ENCODE data around the gene ACTA2.

The ACTA2 gene

DNA sequence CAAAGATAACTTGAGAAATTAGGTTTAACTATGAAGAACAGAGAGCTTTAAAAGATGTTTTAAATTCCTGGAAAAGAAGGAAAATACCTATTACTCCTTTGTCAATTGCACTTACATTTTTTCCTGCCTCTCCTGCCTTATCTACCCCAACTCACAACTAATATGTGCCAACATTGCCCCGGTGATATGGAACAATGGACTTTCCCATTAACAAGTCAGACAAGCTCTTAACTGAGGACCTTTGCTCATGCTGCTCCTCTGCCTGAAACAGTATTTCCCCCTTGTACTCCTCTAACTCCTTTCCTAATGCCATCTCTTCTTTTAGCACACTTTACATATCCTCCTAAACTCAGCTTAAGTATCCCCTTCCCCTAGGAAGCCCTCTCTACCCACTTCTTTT lies 4.8 kb upstream of the ACTA2 start:
- H3K4me1 ChIP-seq (ENCODE audit: insufficient read depth, low read length, severe bottlenecking): no peaks in the 10 kb centered on the region
- H3K36me3 ChIP-seq (ENCODE audit: insufficient read depth, low read length): no peaks in the 10 kb centered on the region
- H3K4me3 ChIP-seq (ENCODE audit: low read depth, low read length, poor library complexity, severe bottlenecking): no peak overlapping the region
- H4K20me1 ChIP-seq (ENCODE audit: insufficient read depth, low read length): no peaks in the 10 kb centered on the region
- H2AFZ ChIP-seq (ENCODE audit: low read length): no peak overlapping the region
- H3F3A ChIP-seq (ENCODE audit: insufficient read depth, low read length): no peaks in the 10 kb centered on the region
- no peaks in the 10 kb centered on the region for H3K79me2 ChIP-seq (ENCODE audit: insufficient read depth, low read length)
- H3K27ac ChIP-seq (ENCODE audit: low read depth, low read length, poor library complexity, severe bottlenecking): no peak overlapping the region
- H3K4me2 ChIP-seq (ENCODE audit: low read length): no peak overlapping the region
- H3K9me2 ChIP-seq (ENCODE audit: low read depth, low read length): no peaks in the 10 kb centered on the region
- H3K9me3 ChIP-seq (ENCODE audit: low read length): no peaks in the 10 kb centered on the region
- TF ChIP-seq, protein P1, sequence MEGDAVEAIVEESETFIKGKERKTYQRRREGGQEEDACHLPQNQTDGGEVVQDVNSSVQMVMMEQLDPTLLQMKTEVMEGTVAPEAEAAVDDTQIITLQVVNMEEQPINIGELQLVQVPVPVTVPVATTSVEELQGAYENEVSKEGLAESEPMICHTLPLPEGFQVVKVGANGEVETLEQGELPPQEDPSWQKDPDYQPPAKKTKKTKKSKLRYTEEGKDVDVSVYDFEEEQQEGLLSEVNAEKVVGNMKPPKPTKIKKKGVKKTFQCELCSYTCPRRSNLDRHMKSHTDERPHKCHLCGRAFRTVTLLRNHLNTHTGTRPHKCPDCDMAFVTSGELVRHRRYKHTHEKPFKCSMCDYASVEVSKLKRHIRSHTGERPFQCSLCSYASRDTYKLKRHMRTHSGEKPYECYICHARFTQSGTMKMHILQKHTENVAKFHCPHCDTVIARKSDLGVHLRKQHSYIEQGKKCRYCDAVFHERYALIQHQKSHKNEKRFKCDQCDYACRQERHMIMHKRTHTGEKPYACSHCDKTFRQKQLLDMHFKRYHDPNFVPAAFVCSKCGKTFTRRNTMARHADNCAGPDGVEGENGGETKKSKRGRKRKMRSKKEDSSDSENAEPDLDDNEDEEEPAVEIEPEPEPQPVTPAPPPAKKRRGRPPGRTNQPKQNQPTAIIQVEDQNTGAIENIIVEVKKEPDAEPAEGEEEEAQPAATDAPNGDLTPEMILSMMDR (IDR thresholded peaks at IDR 0.05; ENCODE audit: low read length): no peak
- TF ChIP-seq EZH2 (IDR thresholded peaks at IDR 0.05; ENCODE audit: borderline replicate concordance, low read length): no peak
- H3K9ac ChIP-seq (ENCODE audit: low read length): no peak overlapping the region
- H3K27me3 ChIP-seq (ENCODE audit: insufficient read depth, low read length): no peaks in the 10 kb centered on the region

GRCh38 chr10:88954458-88955083 lies 2.0 kb upstream of the ACTA2 start:
- Histone ChIP-seq H3K9me2 (ENCODE audit: low read depth, low read length) (no peaks in the 10 kb centered on the region), H3F3A (ENCODE audit: insufficient read depth, low read length) (no peaks in the 10 kb centered on the region), H2AFZ (ENCODE audit: low read length) (no peak overlapping the region), H3K9me3 (ENCODE audit: low read length) (no peaks in the 10 kb centered on the region), H3K4me2 (ENCODE audit: low read length) (no peak overlapping the region), H3K9ac (ENCODE audit: low read length) (no peak overlapping the region), H3K27me3 (ENCODE audit: insufficient read depth, low read length) (no peaks in the 10 kb centered on the region), H3K36me3 (ENCODE audit: insufficient read depth, low read length) (no peaks in the 10 kb centered on the region), H4K20me1 (ENCODE audit: insufficient read depth, low read length) (no peaks in the 10 kb centered on the region), H3K4me1 (ENCODE audit: insufficient read depth, low read length, severe bottlenecking) (no peaks in the 10 kb centered on the region), H3K27ac (ENCODE audit: low read depth, low read length, poor library complexity, severe bottlenecking) (no peak overlapping the region), H3K4me3 (ENCODE audit: low read depth, low read length, poor library complexity, severe bottlenecking) (no peak overlapping the region), H3K79me2 (ENCODE audit: insufficient read depth, low read length) (no peaks in the 10 kb centered on the region)
- TF ChIP-seq, protein P1 (IDR thresholded peaks at IDR 0.05; ENCODE audit: low read length): no peak
- TF ChIP-seq EZH2 (IDR thresholded peaks at IDR 0.05; ENCODE audit: borderline replicate concordance, low read length): no peak

DNA sequence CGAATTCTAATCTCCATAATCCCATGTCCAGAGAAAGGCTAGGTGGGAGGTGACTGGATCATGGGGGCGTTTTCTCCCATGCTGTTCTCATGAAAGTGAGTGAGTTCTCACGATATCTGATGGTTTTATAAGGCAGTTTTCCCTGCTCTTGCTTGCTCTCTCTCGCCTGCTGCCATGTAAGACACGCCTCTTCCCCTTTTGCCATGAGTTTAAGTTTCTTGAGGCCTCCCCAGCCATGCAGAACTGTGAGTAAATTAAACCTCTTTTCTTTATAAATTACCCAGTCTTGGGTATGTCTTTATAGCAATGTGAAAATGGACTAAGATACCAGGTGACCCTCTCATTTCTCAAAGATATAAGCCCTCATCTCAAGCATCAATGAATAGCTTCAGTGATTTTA lies 1.1 kb upstream of the ACTA2 start:
- H3K9me2 ChIP-seq (ENCODE audit: low read depth, low read length): no peaks in the 10 kb centered on the region
- no peaks in the 10 kb centered on the region for H3K9me3 ChIP-seq (ENCODE audit: low read length)
- no peak overlapping the region for H3K27ac ChIP-seq (ENCODE audit: low read depth, low read length, poor library complexity, severe bottlenecking)
- no peak overlapping the region for H2AFZ ChIP-seq (ENCODE audit: low read length)
- H3F3A ChIP-seq (ENCODE audit: insufficient read depth, low read length): no peaks in the 10 kb centered on the region
- no peak overlapping the region for H3K4me2 ChIP-seq (ENCODE audit: low read length)
- no peak overlapping the region for H3K9ac ChIP-seq (ENCODE audit: low read length)
- no peaks in the 10 kb centered on the region for H3K36me3 ChIP-seq (ENCODE audit: insufficient read depth, low read length)
- H3K4me1 ChIP-seq (ENCODE audit: insufficient read depth, low read length, severe bottlenecking): no peaks in the 10 kb centered on the region
- no peaks in the 10 kb centered on the region for H3K79me2 ChIP-seq (ENCODE audit: insufficient read depth, low read length)
- H4K20me1 ChIP-seq (ENCODE audit: insufficient read depth, low read length): no peaks in the 10 kb centered on the region
- H3K4me3 ChIP-seq (ENCODE audit: low read depth, low read length, poor library complexity, severe bottlenecking): no peak overlapping the region
- TF ChIP-seq, protein P1 (IDR thresholded peaks at IDR 0.05; ENCODE audit: low read length): no peak
- no peak for TF ChIP-seq EZH2 (IDR thresholded peaks at IDR 0.05; ENCODE audit: borderline replicate concordance, low read length)
- H3K27me3 ChIP-seq (ENCODE audit: insufficient read depth, low read length): no peaks in the 10 kb centered on the region
